ENCODE measurements around the gene STAB1. TPM values are rescaled to one million over a fixed set of nuclear protein-coding genes. Genes with fewer than 3 reads are reported as not detected.
"Not testable (repeated sequence)": the region's sequence is repeated elsewhere in the genome, so short reads cannot be mapped to it uniquely, and the experiment has no call there.

The STAB1 gene
- total RNA-seq, 1 donor from 2014 or later: 0.16 TPM

DNA sequence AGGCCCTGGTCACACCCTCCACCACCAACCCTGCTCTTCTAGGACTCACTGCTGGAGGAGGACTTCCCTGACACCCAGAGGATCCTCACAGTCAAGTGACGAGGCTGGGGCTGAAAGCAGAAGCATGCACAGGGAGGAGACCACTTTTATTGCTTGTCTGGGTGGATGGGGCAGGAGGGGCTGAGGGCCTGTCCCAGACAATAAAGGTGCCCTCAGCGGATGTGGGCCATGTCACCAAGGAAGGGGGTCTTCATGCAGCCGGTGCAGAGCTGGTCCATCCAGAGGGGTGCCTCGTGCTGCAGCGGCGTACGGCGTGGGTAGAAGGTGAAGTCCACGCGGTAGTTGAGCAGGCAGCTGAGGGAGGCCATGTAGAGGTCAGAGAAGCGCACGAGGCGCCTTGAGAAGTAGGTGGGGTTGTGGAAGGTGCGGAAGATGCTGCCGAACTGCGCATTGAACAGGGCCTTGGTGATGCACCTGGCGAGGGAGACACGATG is 29.2 kb downstream of the STAB1 start:
- Mint-ChIP-seq H3K36me3 (ENCODE audit: low read depth) (peaks cover 12% of the 10 kb centered on the region), H3K27ac (ENCODE audit: unreplicated experiment) (no peak overlapping the region), H3K4me3 (no peak overlapping the region), H3K9me3 (no peaks in the 10 kb centered on the region), H3K27me3 (ENCODE audit: low read depth) (no peaks in the 10 kb centered on the region), H3K4me1 (peaks cover 13% of the 10 kb centered on the region)
- DNase-seq (ENCODE audit: low read depth, low spot score): no peak
- TF ChIP-seq, protein P1, sequence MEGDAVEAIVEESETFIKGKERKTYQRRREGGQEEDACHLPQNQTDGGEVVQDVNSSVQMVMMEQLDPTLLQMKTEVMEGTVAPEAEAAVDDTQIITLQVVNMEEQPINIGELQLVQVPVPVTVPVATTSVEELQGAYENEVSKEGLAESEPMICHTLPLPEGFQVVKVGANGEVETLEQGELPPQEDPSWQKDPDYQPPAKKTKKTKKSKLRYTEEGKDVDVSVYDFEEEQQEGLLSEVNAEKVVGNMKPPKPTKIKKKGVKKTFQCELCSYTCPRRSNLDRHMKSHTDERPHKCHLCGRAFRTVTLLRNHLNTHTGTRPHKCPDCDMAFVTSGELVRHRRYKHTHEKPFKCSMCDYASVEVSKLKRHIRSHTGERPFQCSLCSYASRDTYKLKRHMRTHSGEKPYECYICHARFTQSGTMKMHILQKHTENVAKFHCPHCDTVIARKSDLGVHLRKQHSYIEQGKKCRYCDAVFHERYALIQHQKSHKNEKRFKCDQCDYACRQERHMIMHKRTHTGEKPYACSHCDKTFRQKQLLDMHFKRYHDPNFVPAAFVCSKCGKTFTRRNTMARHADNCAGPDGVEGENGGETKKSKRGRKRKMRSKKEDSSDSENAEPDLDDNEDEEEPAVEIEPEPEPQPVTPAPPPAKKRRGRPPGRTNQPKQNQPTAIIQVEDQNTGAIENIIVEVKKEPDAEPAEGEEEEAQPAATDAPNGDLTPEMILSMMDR (conservative IDR thresholded peaks at IDR 0.05): no peak

DNA sequence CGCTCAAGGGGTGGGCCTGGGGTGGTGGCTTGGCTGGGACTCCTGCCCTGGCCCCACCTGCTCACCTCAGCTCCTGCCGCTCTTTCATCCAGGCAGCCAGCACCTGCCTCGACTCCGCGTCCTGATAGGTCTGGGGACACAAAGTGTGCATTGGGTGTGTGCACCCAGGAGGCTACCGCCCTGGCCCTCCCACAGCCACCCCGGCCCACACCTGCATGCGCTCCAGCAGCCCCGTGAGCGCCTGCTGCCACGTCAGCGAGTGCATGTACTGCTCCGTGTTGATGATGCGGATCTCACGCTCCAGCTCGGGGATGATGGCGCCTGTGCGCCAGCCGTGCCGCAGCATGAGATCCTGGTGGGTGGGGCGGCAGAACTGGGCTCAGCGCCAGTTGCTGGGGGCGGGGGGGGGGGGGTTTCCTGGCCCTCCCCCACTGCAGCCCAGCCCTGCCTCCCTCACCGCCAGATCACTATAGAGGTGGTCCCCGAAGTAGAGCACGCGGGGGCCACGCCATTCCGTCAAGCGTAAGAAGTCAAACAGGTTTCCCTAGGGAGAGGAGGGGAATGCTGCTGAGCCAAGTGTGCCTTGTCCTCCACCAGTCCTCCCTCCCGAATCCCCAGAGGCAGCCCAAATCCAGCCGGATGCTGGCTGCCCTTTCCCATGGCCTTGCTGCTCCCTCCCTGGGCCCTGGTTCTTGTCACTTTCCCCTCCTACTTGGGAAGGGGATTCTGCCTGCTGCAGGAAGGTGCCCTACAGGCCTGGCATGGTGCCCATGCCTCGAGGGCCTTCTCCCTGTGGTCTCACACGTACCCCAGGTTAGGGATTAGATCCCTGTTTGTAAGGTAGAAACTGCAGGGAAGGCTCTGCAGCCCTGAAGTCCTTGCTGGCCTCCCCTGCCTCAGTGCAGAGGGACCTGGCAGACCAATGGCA is 29.9 kb downstream of the STAB1 start:
- no peak for DNase-seq (ENCODE audit: low read depth, low spot score)
- H3K9me3 Mint-ChIP-seq: no peaks in the 10 kb centered on the region
- H3K4me1 Mint-ChIP-seq: peaks cover 14% of the 10 kb centered on the region
- H3K4me3 Mint-ChIP-seq: no peak overlapping the region
- H3K27me3 Mint-ChIP-seq (ENCODE audit: low read depth): no peaks in the 10 kb centered on the region
- H3K36me3 Mint-ChIP-seq (ENCODE audit: low read depth): peaks cover 12% of the 10 kb centered on the region
- H3K27ac Mint-ChIP-seq (ENCODE audit: unreplicated experiment): no peak overlapping the region
- TF ChIP-seq, protein P1 (conservative IDR thresholded peaks at IDR 0.05): no peak

DNA sequence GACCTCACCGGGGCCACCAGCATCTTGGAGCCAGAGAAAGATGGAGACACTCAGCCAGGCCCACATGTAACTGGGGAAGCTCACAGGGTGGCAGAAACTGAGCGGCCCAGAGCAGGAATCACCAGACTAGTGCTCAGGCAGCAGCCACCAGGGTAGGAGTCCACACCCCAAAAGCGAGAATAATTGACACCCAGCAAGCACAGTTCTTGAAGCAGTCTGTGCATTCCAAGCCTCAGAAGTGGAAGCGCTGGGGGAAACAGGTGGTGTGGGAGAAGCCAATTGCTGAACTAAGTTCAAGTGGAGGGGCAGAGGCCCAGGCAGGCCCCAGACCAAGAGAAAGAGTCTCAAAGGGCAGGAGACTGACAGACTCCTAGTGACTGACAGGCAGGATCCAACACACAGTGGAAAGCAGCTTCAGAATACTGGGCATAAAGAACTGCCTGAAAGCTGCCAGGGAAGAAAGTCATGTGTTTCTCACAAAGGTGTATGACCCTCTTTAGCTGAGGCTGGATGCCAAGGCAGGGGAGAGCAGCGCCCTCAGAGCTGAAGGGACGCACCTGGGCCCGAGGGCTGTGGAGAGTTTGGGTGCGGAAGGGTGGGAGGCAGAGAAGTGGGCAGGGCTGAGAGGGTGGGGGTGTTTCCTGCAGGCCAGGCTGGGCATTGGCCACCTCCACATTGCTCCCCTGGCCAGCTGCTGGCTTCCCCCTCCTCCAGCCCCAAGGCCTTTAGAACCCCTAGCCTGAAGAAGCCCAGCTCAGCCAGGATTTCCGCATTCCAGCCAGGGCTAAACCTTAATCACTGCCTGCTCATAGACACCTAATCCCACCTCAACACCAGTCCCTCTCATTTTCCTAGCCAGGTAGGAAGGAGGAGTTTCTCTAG is 30.8 kb downstream of the STAB1 start:
- peak overlapping the region; percentile 59 for H3K4me3 Mint-ChIP-seq
- no peak for DNase-seq (ENCODE audit: low read depth, low spot score)
- TF ChIP-seq, protein P1 (conservative IDR thresholded peaks at IDR 0.05): no peak
- peaks cover 12% of the 10 kb centered on the region for H3K36me3 Mint-ChIP-seq (ENCODE audit: low read depth)
- H3K27me3 Mint-ChIP-seq (ENCODE audit: low read depth): no peaks in the 10 kb centered on the region
- no peaks in the 10 kb centered on the region for H3K9me3 Mint-ChIP-seq
- H3K27ac Mint-ChIP-seq (ENCODE audit: unreplicated experiment): peak overlapping the region; percentile 62
- peaks cover 16% of the 10 kb centered on the region for H3K4me1 Mint-ChIP-seq

DNA sequence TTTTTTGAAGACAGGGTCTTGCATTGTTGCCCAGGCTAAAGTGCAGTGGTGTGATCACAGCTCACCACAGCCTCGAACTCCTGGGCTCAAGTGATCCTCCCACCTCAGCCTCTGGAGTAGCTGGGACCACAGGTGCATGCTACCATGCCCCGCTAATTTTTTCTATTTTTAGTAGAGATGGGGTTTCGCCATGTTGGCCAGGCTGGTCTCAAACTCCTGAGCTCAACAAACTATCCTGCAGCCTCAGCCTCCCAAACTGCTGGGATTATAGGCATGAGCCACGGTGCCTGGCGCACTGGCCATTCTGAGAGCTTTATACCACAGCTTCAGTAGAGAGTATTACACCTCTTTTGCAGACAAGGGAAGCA is 31.5 kb downstream of the STAB1 start:
- H3K36me3 Mint-ChIP-seq (ENCODE audit: low read depth): peaks cover 12% of the 10 kb centered on the region
- not testable (repeated sequence) for H3K27me3 Mint-ChIP-seq (ENCODE audit: low read depth); H3K9me3 Mint-ChIP-seq; DNase-seq (ENCODE audit: low read depth, low spot score)
- peak overlapping the region; percentile 41 for H3K4me3 Mint-ChIP-seq
- H3K4me1 Mint-ChIP-seq: peaks cover 16% of the 10 kb centered on the region
- H3K27ac Mint-ChIP-seq (ENCODE audit: unreplicated experiment): peak overlapping the region; percentile 62

DNA sequence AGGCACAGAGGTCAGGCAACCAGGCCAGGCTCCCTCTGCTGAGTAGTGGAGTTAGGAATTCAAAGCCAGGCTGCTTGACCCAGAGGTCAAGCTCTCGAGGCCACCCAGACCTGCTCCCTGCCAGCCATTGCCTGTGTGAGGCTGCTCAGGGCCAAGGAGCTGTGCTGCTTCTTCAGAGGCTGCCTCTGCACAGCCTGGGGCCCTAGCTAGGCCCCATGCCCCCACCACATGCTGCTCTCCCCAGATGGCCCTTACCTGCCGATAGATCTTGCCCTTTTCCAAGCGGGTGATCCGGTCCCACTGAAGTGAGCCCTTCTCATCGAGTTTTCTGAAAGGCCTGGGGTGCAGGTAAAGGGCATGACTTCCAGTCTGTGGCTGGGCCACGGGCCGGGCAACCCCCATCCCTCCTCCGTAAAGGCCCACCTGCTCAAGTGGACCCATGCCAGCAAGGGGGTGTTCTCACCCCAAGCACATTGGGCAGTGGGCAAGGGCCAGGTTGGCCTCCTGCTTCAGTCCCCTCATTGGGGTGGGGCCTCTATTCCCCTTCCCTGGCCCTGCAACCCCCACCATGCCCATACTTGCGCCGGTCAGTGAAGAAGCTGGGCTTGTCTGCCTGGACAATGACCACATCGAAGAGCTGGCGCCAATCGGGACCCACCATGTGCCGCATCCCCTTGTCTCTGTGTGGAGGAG is 32.0 kb downstream of the STAB1 start:
- DNase-seq (ENCODE audit: low read depth, low spot score): no peak

More for the DNA sequence above, 32.0 kb downstream of the STAB1 start:
- H3K9me3 Mint-ChIP-seq: no peaks in the 10 kb centered on the region
- H3K27ac Mint-ChIP-seq (ENCODE audit: unreplicated experiment): no peak overlapping the region
- peak overlapping the region; percentile 41 for H3K4me3 Mint-ChIP-seq
- H3K4me1 Mint-ChIP-seq: peaks cover 21% of the 10 kb centered on the region
- peaks cover 12% of the 10 kb centered on the region for H3K36me3 Mint-ChIP-seq (ENCODE audit: low read depth)
- TF ChIP-seq, protein P1 (conservative IDR thresholded peaks at IDR 0.05): no peak
- no peaks in the 10 kb centered on the region for H3K27me3 Mint-ChIP-seq (ENCODE audit: low read depth)

Data from neural crest cell (in vitro differentiated cells).